Activated T-cell treated with anti-CD3 and anti-CD28 coated beads for 24 hours (primary cell): ENCODE results near the gene BHLHA9.
"Not testable (repeated sequence)": the region's sequence is repeated elsewhere in the genome, so short reads cannot be mapped to it uniquely, and the experiment has no call there.

Experiments used
- DNase-seq: peaks from one replicate; pipeline ENCODE4 v3.0.0-alpha.2; 2020; ENCODE audit warnings: low read depth

The BHLHA9 gene

DNA sequence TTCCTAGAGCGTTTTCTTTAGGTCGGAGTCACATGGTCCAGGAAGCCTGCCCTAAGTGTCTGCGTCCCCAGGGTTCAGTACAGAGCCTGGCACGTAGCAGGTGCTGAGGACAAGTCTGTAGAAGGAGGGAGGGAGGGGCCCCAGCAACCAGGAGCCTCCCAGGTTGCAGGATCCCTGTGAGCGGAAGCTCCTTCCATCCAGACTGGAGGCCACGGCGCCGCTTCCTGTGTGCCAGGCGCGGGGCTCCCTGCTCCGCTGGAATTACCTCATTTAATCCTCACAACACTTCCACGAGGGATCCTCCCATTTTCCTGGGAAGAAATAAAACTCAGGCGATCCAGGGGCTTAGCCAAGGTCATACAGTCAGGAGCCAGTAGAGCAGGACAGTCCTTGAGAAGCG, 31.3 kb downstream of the BHLHA9 start:
- DNase-seq, result no peak

DNA sequence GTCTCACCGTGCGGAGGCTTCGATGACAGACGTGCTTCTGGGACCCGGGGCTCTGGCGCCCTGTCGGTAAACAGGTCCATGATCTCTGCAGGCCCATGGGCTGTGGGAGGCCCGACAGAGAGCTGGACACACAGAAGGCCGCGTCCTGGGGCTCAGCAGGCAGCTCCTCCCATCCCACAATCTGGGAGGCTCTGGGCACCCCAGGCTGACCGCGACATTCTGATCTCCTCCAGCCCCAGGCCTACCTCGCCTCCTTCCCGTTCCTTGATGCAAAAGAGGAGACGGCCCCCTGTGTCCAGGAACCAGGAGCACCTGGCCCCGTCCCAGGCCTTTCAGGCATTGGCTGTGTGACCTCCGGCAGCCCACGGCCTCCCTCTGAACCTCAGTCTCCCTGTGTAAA, 32.5 kb downstream of the BHLHA9 start:
- DNase-seq, result no peak

DNA sequence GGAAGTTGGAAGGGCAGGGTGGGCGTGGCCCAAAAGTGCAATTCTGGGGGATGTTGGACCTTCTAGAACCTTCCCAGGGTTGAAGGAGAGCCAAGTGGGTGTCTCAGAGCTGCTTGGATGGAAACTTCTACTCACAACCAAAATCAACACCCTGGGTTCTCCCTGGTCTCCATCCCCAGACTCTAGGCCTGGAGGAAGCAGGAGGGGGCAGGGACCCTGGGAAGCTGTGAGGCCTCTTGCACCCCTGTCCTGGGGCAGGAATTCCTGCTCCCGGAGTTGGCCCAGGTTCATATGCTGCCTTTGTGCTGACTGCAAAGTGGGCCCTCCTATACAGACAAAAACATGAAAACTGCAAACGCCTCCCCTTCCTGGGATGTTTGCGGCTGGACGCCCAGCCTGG, 34.3 kb downstream of the BHLHA9 start:
- DNase-seq, result no peak

DNA sequence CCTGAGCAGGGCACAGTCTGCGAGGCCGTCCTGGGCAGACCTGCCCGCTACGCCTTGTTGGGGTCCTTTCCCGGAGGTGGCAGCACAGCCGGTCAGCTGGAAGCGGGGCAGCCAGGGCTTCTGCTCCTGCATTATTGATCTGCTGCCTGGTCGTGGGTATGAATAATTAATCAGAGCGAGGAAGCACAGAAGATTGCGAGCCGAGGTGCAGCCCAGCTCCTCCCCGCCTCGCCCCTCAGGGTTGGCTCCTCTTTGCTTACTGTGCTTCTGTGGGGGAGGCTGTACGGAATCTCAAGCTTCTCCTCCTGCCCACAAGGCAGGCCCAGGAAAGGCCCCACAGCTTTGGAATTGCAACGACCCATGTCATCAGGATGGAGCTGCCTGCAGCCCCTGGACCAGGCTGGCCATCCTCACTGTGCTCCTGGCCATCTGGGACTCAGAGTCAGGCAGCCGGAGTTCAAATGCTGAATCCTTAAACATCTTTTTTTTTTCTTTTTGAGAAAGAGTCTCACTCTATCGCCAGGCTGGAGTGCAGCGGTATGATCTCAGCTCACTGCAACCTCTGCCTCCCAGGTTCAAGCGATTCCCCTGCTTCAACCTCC, 34.8 kb downstream of the BHLHA9 start:
- no peak for DNase-seq

DNA sequence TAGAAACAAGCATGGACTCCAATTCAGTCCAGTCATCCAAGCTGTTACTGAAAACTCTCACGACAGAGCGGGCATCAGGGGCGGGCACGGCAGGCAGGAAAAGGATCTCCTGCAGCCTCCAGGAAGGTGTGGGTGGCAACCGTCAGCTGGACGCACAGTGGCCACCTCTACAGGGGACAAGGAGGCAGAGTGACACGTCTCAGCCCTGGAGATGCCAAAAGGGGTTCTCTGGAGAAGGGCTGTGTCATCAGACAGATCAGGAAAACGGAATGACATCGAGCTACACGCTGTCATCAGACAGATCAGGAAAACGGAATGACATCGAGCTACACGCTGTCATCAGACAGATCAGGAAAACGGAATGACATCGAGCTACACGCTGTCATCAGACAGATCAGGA, 37.6 kb downstream of the BHLHA9 start:
- not testable (repeated sequence) for DNase-seq

DNA sequence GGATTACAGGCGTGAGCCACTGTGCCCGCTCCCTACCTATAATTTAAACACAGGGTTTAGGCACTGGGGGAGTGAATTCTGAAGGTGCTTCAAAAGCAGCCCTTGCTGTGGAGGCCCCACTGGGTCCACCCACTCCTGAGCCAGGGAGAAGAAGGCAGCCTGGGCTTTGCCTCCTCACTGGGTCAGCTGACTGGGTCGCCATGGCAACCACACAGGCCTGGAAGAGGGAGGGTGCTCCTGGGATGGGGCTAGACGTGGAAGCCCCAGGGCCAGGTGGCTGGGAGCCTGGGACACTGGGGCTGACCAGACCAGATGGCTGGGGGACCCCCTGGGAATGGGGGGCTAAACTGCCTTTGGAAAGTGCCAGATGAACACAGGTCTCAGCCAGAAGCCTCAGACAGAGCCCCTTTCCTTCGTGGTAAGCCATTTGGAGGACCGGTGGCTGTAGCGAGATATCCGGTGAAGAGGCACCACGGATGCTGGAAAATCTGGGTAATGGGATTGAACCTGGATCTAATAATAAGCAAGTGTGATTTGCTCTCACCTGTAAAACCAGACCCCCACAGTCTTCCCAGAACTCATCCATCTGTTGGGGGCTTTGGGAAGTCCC, 42.1 kb downstream of the BHLHA9 start:
- no peak for DNase-seq

DNA sequence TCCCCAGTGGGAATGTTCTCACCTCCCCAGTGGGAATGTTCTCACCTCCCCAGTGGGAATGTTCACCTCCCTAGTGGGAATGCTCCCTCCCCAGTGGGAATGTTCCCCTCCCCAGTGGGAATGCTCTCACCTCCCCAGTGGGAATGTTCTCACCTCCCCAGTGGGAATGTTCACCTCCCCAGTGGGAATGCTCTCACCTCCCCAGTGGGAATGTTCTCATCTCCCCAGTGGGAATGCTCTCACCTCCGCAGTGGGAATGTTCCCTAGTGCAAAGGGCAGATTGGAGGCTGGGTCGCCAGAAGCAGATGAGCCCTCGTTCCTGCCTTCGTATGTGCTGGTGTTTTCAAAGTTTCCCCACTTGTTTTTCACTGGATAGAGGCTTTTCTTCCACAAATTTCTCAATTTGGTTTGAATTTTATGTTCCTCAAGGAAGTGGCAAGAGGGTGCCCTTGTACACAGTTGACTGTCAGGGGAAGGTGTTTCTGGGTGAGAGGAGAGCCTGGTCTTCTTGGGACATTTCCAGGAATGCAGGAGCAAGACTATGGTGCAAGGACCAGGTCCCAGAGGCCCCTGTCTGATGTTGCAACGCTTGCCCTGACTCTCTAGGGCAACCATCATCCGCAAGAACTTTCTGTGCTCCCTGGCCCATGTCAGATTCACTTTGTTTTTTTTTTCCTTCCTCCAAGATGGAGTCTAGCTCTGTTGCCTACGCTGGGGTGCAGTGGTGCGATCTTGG, 43.2 kb downstream of the BHLHA9 start:
- no peak for DNase-seq

DNA sequence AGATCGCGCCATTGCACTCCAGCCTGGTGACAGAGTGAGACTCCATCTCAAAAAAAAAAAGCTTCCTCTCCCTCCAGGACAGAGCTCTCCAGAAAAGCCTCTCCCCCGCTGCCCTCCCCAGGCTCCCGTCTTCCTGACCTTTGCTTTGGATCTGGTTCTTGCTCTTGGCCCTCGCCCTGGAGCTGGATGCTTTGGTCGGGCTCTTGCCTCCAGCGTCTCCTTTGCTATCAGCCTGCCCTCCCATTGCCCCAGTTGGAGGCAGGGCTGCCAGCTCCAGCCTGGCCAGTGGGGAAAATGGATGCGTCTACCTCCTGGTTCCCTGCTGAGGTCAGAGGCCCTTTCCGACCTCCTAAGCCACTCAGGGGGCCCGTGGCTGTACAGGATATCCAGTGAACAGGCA, 45.2 kb downstream of the BHLHA9 start:
- DNase-seq, result no peak

DNA sequence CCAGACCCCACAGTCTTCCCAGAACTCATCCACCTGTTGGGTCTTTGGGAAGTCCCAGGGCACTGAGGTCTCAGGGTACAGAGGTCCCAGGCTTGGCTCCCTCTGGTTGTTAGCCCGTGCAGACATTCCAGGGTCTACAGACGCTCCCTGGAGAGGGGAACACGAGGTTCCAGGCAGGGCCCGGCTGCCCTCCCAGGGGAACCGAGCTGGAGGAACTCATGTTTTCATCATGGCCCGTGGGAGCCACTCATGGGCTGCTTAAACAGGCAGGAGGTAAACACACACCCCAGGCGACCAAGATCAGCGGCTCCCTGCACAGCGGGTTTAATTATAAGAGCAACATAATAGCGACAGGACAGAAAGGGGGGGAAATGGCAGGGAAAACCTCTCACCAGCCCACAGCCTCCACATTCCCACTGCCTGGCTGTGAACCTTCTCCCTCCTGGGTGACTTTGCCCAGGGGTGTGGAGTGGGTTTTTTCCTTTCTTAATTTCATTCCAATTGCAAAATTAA, 45.7 kb downstream of the BHLHA9 start:
- DNase-seq, result no peak
